CD4-positive, alpha-beta T cell treated with Interleukin-4 for 1 hour (primary cell): Measurements from ENCODE around the gene SKA2.
"Not testable (repeated sequence)": the region's sequence is repeated elsewhere in the genome, so short reads cannot be mapped to it uniquely, and the experiment has no call there.

Source experiments
- DNase-seq, 2 donors: peaks; one replicate each; pipeline ENCODE4 v3.0.0-alpha.2; 2020 to 2022

Gene SKA2

GRCh38 chr17:59154721-59155438, at the start of gene SKA2:
Gene SKA2, minus strand, starts transcription at chr17:59155186. Its CDS starts 23 bp downstream, at chr17:59155163.
- DNase-seq = no peak

DNA sequence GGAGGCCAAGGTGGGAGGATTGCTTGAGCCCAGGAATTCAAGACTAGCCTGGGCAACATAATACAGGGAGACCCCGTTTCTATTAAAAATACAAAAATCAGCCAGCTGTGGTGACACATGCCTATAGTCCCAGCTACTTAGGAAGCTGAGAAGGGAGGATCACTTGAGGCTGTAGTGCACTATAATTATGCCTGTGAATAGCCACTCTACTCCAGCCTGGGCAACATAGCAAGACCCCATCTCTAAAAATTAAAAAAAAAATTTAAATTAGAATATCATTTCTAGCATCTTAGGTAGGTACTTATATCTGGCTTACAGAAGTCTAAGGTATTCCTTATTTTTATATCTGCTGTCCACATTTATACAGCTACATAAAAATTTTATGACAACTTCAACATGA, 47.3 kb upstream of the SKA2 start:
- DNase-seq = no peak

DNA sequence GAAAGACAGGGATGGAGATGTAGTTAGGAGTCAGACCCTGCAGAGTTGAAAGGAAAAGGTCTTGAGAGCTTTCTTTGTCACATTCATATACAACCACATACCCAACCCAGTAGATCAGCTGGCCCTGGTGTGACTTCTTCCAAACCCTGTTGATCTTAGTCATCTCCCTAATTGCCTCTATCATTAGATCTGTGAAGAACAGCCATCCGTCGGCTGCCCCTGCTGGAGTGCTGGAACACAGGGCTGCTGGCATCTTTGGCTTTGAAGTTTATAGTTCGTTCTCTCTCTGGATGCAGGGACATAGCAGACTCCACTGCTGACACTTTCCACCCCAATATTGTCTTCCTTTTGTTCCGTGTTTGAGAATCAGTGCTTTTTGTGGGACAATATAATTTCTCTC, 44.4 kb upstream of the SKA2 start:
- no peak for DNase-seq

DNA sequence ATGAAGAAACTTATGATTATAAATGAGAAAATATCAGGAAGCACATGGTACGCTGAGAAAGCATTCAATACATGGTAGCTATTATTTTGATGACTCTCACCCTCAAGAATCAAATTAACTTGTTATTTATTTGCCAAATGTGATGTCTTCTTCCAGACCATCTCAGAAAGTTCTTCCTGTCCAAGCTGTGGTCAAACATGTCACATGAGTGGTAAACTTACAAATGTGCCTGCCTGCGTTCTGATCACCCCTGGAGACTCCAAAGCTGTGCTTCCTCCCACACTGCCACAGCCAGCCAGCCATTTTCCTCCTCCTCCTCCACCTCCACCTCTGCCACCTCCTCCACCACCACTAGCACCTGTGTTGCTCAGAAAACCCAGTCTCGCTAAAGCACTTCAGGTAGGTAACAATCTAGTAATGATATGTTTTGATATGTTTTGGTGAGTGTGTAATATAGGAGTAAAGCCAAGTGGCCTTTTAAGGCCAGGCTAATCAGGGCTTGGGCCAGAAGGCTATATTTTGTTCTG, 38.4 kb upstream of the SKA2 start:
- DNase-seq = no peak

DNA sequence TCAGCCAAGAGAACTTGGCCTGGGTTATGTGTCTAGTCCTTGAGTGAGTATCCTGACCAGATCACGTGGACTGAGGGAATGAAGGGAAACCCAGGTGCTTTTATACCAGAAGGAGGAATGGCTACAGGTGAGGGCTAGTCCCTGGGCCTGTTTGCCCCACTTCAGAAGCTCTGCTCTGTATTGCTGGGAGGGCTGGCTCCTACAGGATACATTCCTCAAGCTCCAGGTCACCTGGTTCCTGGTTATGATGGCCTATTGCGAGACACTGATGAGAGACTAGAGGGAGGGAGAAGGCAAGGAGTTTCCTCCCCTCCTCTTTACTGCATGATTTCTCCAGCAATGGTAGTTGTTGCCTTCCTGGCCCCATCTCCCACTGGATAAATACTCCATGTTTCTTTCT, 35.8 kb upstream of the SKA2 start:
- no peak for DNase-seq

DNA sequence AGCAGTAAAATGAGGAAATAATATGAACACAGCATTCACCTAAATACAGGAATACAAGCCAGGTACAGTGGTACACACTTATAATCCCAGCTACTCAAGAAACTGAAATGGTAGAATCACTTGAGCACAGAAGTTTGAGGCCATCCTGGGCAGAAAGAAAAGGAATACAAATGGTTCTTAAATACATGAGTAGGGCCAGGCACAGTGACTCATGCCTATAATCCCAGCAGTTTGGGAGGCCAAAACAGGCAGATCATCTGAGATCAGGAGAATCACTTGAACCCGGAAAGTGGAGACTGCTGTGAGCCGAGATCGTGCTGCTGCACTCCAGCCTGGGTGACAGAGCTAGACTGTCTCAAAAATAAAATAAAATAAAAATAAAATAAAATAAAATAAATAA, 31.9 kb upstream of the SKA2 start:
- no peak for DNase-seq

GRCh38 chr17:59185997-59186396, 31.0 kb upstream of the SKA2 start:
- no peak for DNase-seq

- DNase-seq = no peak
Measured at GRCh38 chr17:59181481-59181880, 26.5 kb upstream of the SKA2 start.

- DNase-seq = no peak
Measured at GRCh38 chr17:59180626-59181025, 25.6 kb upstream of the SKA2 start.

DNA sequence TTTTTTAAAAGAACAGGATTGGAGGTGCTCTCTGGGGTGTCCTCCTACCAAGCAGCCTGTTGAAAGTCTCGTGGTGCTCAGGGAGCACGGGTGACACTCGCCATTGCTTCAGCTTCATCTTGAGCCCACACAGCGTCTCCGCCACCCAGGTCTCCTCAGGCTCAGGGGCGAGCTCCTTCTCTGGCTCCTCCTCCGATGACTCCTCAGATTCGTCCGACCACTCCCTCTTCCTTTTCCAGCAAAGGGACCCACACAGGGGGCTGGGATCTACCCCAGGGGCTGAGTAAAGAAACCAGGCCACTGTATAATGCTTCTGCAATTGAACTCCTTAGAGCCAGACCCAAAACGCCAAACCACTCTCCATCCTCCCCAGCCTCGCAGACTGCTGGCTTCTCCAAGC, 24.6 kb upstream of the SKA2 start:
- not testable (repeated sequence) for DNase-seq

DNA sequence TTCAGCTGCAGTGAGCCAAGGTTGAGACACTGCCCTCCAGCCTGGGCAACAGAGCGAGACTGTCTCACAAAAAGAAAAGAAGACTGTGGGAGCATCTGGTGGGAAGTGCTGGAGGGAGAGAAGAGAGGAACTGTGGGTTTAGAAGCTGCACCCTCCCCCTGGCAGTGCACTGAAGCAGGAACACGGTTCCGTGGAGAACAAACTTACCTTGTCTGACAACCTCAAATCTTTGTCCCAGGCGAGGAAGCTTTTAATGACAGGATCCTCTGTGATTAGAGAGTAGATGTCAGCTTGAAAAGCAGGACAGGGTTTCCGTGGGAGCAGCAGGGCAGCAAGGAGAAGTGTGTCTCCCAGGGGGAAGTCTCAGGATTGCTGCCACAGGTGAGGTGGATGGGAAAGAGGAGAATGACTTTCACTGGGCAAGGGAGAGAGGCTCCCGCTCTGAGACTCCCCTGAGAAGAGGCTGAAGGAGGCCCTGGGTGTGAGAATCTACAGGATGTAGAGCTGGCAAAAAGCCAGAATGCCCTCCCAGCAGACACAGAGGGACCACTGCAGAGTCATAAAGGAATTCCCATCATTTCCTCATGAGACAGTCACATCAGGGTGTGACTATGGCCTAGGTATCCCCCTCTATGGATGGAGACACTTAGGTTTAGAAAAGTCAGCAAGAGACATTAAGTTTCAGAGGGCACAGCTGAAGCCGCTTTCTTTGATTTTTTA, 23.4 kb upstream of the SKA2 start:
- no peak for DNase-seq

DNA sequence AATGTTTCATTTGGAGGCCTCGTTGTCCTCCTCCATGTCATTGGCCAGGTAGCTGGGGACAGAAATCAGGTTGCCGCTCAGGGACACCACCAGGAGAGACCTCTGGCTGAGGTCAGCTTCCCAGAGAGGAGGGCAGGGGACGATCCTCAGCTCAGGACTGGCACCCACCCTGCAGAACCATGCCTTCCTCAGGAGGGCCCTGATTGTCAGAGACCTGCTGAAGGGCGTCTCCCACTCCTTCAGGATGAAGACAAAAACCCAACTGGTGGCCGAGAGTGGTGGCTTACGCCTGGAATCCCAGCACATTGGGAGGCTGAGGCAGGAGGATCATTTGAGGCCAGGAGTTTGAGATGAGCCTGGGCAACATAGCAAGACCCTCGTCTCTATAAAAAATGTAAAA, 20.1 kb upstream of the SKA2 start:
- no peak for DNase-seq

- DNase-seq = no peak
Measured at GRCh38 chr17:59174671-59175070, 19.7 kb upstream of the SKA2 start.

- no peak for DNase-seq
Measured at GRCh38 chr17:59172436-59173004, 17.5 kb upstream of the SKA2 start.

GRCh38 chr17:59167571-59168001, 12.6 kb upstream of the SKA2 start:
- peak; percentile 22 to 39 for DNase-seq

- peak; percentile 34 to 64 for DNase-seq
Measured at GRCh38 chr17:59165933-59166342, 11.0 kb upstream of the SKA2 start.

GRCh38 chr17:59161477-59161876, 6.5 kb upstream of the SKA2 start:
- no peak for DNase-seq

DNA sequence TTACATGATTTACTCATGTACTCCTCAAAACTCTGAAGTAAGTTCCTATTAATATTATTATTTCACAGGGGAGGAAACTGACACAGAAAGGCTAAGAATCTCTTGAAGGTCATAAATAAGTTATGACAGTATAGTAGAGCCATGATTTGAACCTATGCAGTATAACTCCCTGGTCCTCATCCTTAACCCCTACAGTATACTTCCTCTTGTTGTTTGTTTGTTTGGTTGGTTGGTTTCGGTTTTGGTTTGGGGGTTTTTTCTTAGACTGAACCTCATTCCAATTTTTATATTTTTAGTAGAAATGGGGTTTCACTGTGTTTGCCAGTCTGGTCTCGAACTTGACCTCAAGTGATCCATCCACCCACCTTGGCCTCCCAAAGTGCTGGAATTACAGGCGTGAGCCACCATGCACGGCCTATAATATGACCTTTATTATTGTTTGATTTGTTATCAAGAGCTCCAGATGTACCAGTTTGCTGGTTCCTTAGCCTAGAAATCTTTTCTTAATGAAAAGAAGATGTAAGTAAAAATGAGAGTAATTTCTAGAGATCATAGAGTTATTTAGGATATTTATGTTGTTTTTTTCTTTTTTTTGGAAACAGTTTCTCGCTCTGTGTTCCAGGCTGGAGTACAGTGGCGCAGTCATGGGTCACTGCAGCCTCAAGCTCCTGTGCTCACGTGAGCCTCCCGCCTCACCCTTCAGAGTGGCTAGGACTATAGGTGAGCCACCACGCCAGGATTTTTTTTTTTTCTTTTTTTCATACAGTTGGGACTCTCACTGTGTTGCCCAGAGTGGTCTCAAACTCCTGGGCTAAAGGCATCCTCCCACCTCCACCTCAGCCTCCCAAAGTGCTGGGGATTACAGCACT, 5.4 kb upstream of the SKA2 start:
- peak in 1 of 2 donors; percentile 51 for DNase-seq

DNA sequence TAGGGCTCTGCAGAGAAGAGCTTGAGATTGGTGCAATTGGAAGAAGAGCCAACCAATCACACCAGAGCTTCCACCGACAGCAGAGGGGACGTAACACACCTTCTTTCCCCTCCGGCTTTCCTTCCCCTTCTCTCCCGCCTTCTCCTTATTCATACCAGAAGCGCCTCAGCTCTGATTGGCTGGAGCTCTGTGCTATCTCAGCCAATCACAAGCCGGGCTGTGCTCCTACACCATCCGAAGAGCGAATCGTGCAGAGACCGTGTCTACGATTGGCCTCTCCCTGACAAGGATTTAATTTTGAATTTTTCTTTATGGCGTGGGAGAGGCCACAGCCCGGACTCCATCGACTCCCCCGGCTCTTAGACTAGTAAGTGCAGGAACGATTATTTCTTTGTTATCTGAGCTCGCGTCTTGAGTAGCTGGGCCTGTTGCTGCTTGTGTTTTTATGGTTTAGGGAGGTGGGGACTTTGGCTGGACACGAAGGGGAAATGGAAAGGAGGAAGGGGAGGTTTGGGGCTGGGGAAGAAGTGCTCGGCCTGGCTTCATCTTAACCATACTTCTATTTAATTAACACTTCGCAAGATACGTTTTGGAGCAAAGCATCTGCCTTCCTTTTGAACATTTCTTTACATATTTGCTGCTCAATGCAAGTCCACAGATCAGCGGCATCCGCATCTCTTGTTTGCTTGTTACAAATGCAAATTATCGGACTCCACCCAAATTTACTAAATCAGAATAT, 622 bp upstream of the SKA2 start, which contains the start of gene PRR11:
Gene PRR11 (plus strand): TSS at position 308 of the 739 bp plus-strand sequence. CDS start 14,007 bp downstream, outside the sequence.
- DNase-seq = peak; percentile 99

GRCh38 chr17:59154292-59154720, 680 bp downstream of the SKA2 start:
- DNase-seq = peak in 1 of 2 donors; percentile 29

DNA sequence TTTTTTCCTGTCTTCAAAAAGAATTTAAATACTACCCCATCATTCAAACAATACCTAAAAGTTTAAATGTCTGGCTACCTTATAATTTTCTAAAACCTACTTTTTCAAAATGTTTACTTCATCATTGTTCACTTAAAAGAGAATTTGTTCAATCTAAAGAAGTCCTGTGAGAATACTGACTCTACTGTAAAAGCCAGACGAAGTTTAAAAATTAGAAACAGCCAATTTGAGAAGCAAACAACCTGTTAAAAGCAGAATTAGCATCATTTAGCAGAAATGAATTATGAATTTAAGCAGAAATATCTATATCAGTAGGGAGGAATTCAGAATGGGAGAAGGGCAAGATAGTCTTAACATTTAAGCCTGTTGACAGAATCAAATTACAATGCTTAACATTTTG, 2.1 kb downstream of the SKA2 start:
- no peak for DNase-seq

DNA sequence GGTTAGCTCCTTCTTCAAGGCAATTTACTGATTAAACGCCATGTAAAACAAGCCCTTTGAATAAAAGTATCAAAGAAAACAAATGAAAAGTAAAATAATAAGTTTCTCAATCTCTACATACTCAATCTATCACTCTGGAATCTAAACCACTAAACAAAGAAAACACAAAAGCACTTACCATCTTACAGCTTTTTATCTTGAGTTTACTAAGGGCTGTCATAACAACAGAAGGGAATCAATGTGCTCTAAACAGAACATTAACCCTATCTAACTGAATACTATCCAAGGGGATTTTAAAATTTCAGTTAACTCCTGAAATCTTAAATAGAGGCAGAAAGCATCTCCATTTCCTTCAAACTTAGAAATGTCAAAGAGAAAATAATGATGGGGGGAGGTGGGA, 3.4 kb downstream of the SKA2 start:
- no peak for DNase-seq
